Ascending aorta (tissue), 2 donors: ENCODE data around the gene ARL15. TPM values are rescaled to one million over a fixed set of nuclear protein-coding genes. Genes with fewer than 3 reads are reported as not detected.
"Not testable (repeated sequence)": the region's sequence is repeated elsewhere in the genome, so short reads cannot be mapped to it uniquely, and the experiment has no call there.

ENCODE experiments used
- DNase-seq, 2 donors: peaks; one replicate each; pipeline ENCODE4 v3.0.0-alpha.2; 2019; ENCODE audit warnings: low spot score in 2 of 2
- H3K27ac ChIP-seq, 2 donors: fragments of 200-600 bp; sonication (generic); one replicate each; pipeline ENCODE4 v1.5.1; 2016 to 2017; ENCODE audit warnings: mild to moderate bottlenecking in 1 of 2
- H3K27me3 ChIP-seq: fragments of 200-600 bp; sonication (generic); one replicate; pipeline ENCODE4 v1.5.1; 2017
- H3K36me3 ChIP-seq, 2 donors: fragments of 200-600 bp; sonication (generic); one replicate each; pipeline ENCODE4 v1.5.1; 2016
- H3K4me1 ChIP-seq, 2 donors: fragments of 200-600 bp; sonication (generic); one replicate each; pipeline ENCODE4 v1.5.1; 2016 to 2017; ENCODE audit warnings: mild to moderate bottlenecking in 1 of 2
- H3K4me3 ChIP-seq, 2 donors: fragments of 200-600 bp; sonication (generic); one replicate each; pipeline ENCODE4 v1.5.1; 2016 to 2017; ENCODE audit warnings: mild to moderate bottlenecking in 1 of 2
- H3K9me3 ChIP-seq, 2 donors: fragments of 200-600 bp; sonication (generic); one replicate each; pipeline ENCODE4 v1.5.1; 2016
- intact Hi-C: fragments of 100-400 bp; cut with DNase I; formaldehyde crosslinking; loops from one replicate; pipeline ENCODE4 v1.15.1; 2023
- total RNA-seq: library from RNA; depleted of rRNA; stranded (reverse); fragments of >200 nt; gene quantifications from one replicate; pipeline ENCODE4 v1.1.0, GENCODE V29; 2016
- TF ChIP-seq, protein P1 (sequence below), 3 experiments: fragments of 200-600 bp in 2 of 3; fragments of 450-650 bp in 1 of 3; sonication (generic) in 2 of 3; IDR thresholded peaks; one replicate each; pipeline ENCODE4 v1.5.1; 2016 to 2019; ENCODE audit warnings: antibody characterized with exemption in 3 of 3, mild to moderate bottlenecking in 1 of 3, moderate library complexity in 1 of 3

Gene ARL15
- 12.5 TPM for total RNA-seq

DNA sequence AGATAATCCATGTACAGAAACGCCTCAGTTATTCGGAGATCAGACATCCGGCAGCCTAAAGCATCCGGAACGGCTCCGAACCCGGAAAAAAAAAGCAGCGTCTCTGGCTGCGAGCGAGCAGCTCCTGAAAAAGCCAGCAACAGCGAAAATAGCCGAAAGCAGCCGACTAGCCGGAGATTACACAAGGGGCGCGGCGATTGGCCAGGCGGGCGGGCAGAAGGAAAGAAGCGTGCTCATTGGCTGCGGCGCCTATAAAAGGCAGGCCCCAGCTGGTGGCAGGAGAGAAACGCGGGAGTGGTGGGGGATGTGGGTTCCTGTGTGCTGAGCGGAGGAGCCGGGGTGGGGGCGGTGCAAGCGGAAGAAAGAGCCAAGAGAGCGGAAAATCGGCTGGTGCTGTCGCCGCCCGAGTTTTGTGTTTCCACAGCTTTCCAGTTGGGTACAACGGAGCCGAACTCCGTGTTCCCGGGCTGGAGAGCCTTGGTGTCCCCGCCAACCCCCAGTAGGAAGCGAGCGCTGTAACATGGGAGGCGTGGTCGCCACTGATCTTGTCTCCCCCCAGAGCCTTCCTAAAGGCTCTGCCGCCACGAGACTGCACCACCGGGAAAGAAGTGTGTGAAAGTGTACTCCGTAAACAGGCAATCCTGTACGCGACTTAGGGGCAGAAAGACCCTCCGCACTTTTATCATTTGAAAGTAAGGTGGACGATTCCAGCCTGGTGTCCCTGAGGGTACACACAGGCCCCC, at the start of gene ARL15:
ARL15 (minus strand) TSS at position 141 of the 743 bp plus-strand sequence.
- Histone ChIP-seq H3K4me3 (peak within 1 kb of the TSS; percentile 77 to 84), H3K27me3 (no peaks in the 10 kb centered on the region), H3K9me3 (no peaks in the 10 kb centered on the region), H3K27ac (peak within 1 kb of the TSS; percentile 71 to 75), H3K4me1 (peaks cover 0 to 7% of the 10 kb centered on the region in 2 donors), H3K36me3 (no peaks in the 10 kb centered on the region)
- DNase-seq: peak; percentile 93 to 98
- intact Hi-C loops: loop anchor here (2.0 to 10.0 kb wide), 3 partner anchors 78 to 746 kb away; partner anchors contain the start of gene NDUFS4
- TF ChIP-seq, protein P1, sequence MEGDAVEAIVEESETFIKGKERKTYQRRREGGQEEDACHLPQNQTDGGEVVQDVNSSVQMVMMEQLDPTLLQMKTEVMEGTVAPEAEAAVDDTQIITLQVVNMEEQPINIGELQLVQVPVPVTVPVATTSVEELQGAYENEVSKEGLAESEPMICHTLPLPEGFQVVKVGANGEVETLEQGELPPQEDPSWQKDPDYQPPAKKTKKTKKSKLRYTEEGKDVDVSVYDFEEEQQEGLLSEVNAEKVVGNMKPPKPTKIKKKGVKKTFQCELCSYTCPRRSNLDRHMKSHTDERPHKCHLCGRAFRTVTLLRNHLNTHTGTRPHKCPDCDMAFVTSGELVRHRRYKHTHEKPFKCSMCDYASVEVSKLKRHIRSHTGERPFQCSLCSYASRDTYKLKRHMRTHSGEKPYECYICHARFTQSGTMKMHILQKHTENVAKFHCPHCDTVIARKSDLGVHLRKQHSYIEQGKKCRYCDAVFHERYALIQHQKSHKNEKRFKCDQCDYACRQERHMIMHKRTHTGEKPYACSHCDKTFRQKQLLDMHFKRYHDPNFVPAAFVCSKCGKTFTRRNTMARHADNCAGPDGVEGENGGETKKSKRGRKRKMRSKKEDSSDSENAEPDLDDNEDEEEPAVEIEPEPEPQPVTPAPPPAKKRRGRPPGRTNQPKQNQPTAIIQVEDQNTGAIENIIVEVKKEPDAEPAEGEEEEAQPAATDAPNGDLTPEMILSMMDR (IDR thresholded peaks at IDR 0.05): no peak

DNA sequence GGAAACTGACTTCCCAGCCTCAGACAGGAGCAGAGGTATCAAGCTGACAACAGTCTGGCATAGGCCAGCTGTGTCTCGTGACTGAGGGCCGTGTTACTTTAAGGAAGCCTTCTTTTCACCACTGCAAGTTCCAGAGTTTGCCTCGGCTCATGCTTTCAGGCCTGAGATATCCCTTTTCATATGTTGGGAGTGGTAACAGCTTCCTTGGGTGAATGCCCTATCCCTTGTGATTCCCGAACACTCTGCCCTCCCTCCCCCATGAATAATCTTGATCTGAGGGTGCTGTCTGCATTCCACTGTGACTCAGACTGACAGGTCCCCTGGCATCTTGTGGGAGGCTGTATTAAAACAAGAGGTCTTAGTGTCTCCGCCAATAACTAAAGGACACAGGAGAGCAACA, 49.7 kb upstream of the ARL15 start:
- no peak for DNase-seq
- H3K27ac ChIP-seq: no peak overlapping the region
- H3K36me3 ChIP-seq: no peaks in the 10 kb centered on the region
- TF ChIP-seq, protein P1 (IDR thresholded peaks at IDR 0.05): no peak
- intact Hi-C loops: no loop called here
- no peaks in the 10 kb centered on the region for H3K4me1 ChIP-seq
- no peaks in the 10 kb centered on the region for H3K27me3 ChIP-seq
- no peaks in the 10 kb centered on the region for H3K9me3 ChIP-seq
- H3K4me3 ChIP-seq: no peak overlapping the region

DNA sequence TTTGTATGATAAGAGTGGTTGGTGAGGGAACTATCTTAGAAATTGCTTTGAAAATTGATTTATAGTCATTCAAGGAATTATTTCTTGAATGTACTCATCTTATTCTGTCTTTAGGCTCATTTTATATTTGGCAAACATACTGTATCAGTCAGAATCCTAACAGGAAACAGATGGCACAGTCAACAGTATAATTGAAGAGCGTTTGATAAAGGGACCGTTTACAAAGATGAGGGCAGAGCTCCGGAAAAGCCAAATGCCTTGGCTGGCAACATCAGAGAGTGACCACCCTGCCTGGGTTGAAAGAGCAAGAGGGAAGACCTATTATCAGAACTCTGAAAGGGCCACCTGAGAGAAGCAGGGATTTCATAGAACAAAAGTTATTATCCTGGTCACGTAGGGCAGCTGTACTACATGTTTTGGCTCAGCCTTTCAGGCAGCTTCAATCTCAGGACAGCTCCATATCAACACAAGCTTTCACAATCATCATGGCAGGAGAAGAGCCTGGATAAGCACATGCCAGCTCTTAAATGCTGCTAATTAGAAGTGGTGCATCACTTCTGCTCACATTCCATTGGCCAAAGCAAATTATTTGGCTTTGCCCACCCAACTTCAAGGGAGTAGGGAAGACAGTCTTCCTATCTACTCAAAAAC, 47.2 kb upstream of the ARL15 start:
- no peak for DNase-seq
- TF ChIP-seq, protein P1 (IDR thresholded peaks at IDR 0.05): no peak
- Histone ChIP-seq H3K9me3 (peaks cover 0 to 5% of the 10 kb centered on the region in 2 donors), H3K27ac (no peak overlapping the region), H3K4me1 (no peaks in the 10 kb centered on the region), H3K36me3 (no peaks in the 10 kb centered on the region), H3K27me3 (no peaks in the 10 kb centered on the region), H3K4me3 (no peak overlapping the region)
- intact Hi-C loops: no loop called here

DNA sequence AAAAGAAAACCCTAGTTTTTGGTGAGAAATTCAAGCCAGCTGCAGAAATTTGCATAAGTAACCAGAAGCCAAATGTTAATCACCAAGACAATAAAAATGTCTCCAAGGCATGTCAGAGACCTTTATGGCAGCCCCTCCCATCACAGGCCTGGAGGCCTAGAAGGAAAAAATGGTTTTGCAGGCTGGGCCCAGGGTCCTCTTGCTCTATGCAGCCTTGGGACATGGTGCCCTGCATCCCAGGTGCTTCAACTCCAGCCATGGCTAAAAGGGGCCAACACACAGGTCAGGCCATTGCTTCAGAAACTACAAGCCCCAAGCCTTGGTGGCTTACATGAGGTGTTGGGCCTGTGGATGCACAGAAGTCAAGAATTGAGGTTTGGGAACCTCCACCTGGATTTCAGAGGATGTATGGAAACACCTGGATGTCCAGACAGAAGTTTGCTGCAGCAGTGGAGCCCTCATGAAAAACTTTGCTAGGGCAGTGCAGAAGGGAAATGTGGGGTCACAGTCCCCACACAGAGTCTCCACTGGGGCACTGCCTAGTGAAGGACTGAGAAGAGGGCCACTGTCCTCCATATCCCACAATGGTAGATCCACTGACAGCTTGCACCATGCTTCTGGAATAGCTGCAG, 43.7 kb upstream of the ARL15 start:
- H3K27ac ChIP-seq, H3K27me3 ChIP-seq, H3K36me3 ChIP-seq, intact Hi-C loops, H3K4me3 ChIP-seq, DNase-seq, H3K9me3 ChIP-seq, H3K4me1 ChIP-seq: not testable (repeated sequence)

DNA sequence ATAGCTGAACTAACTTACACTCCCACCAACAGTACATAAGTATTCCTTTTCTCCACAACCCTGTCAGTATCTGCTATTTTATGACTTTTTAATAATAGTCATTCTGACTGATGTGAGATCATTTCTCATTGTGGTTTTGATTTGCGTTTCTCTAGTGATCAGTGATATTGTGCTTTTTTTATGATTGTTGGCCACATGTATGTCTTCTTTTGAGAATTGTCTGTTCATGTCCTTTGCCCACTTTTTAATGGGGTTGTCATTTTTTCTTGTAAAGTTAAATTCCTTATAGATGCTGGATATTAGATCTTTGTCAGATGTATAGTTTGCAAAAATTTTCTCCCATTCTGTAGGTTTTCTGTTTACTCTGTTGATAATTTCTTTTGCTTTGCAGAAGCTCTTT, 42.2 kb upstream of the ARL15 start:
- H3K27ac ChIP-seq, intact Hi-C loops, H3K9me3 ChIP-seq, H3K27me3 ChIP-seq, H3K36me3 ChIP-seq, H3K4me1 ChIP-seq, DNase-seq, H3K4me3 ChIP-seq: not testable (repeated sequence)

DNA sequence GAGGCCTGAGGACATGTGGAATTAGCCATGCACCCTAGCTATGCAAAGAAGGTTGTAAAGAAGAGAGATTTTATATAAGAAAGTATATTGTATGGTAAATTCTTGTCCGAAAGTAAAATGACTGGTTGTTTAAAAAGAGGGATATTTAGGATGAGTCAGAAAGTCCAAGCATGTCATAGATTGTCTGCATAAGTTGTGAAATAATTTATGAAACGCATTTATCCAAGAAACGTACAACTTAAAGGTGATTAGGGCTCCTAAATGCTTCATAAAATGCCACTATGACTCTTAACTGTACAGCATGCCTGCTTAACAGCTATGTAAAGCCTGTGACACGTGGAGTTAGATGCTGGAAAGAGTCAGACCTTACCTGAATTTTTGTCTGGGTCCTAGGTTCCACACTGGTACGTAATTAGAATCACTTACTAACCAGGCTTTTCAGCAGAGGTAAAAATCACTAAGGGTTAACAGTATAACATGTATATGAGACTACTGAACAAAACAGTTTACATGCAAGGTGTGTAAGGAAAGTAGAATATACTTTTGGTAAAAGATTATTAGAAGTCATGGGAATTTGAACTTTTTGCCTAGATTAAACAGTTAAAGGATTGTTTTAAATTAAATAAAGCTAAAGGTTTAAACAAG, 37.0 kb upstream of the ARL15 start:
- TF ChIP-seq, protein P1 (IDR thresholded peaks at IDR 0.05): no peak
- Histone ChIP-seq H3K36me3 (no peaks in the 10 kb centered on the region), H3K9me3 (no peaks in the 10 kb centered on the region), H3K27me3 (no peaks in the 10 kb centered on the region), H3K27ac (no peak overlapping the region), H3K4me1 (no peaks in the 10 kb centered on the region), H3K4me3 (no peak overlapping the region)
- intact Hi-C loops: no loop called here
- no peak for DNase-seq
